Right cardiac atrium (tissue), 5 donors: ENCODE measurements around the gene IKZF4. TPM values are rescaled to one million over a fixed set of nuclear protein-coding genes. Genes with fewer than 3 reads are reported as not detected.
"Not testable (repeated sequence)": the region's sequence is repeated elsewhere in the genome, so short reads cannot be mapped to it uniquely, and the experiment has no call there.

ENCODE experiments used
- ATAC-seq, 2 donors: fragments of 200-7000 bp; cut with Tn5 transposase; one replicate each; pipeline versions ENCODE4 v1.8.0 to v1.9.1; 2020; ENCODE audit warnings: moderate library complexity in 2 of 2, mild to moderate bottlenecking in 1 of 2
- DNase-seq, 3 donors: peaks; one replicate each; pipeline ENCODE4 v3.0.0-alpha.2; 2020
- H3K27ac ChIP-seq: one replicate; pipeline ENCODE4 v1.5.1; 2013; ENCODE audit warnings: mild to moderate bottlenecking, low read length, control low read depth, moderate library complexity
- H3K27me3 ChIP-seq: one replicate; pipeline ENCODE4 v1.6.1; 2013; ENCODE audit not compliant: control insufficient read depth, insufficient read depth
- H3K4me1 ChIP-seq: one replicate; pipeline ENCODE4 v1.6.1; 2013; ENCODE audit warnings: low read length; ENCODE audit not compliant: control insufficient read depth, insufficient read depth
- H3K4me3 ChIP-seq: one replicate; pipeline ENCODE4 v1.5.1; 2013; ENCODE audit warnings: low read length, control low read depth
- H3K9me3 ChIP-seq: one replicate; pipeline ENCODE4 v1.6.1; 2013; ENCODE audit warnings: low read length; ENCODE audit not compliant: control insufficient read depth
- WGBS: extraction: QIAGEN DNeasy Blood & Tissue Kit; methylation state at CpG from one replicate; pipeline ENCODE4 v1.1.7; 2013; 5-methylcytosine and 5-hydroxymethylcytosine counted together
- intact Hi-C, 4 donors: fragments of 100-400 bp; cut with DNase I; formaldehyde crosslinking; loops; one replicate each; pipeline versions ENCODE4 v1.11.0 to v1.14.0; 2022 to 2023
- polyA plus RNA-seq: library from polyadenylated mRNA; stranded (reverse); fragments of 200-250 nt; gene quantifications from one replicate; pipeline ENCODE4 v1.2.3, GENCODE V29; 2013
- total RNA-seq, 4 donors: library from RNA; stranded (reverse); fragmentation: NEBNext Ultra II Directional; extraction: Animal tissue kit (Norgen Biotek cat#: 25700); gene quantifications; one replicate each; pipeline ENCODE4 v1.2.1, GENCODE V29; 2021
- donor health status: healthy with polysubstance abuse.
- donor health status: DM: no; HTN: yes; CAD: no.
- donor health status: DM: no; HTN: no; CAD: no.
- donor health status: DM: no; HTN: yes; CAD: no; lungs with severe emphysema.
- donor health status: DM: yes; HTN: yes; CAD: no.

IKZF4 gene
- total and polyA plus RNA-seq, 5 donors: 2.7 to 8.7 (median 5.9) TPM

- not testable (repeated sequence) for H3K9me3 ChIP-seq, H3K4me1 ChIP-seq, DNase-seq, H3K27me3 ChIP-seq, H3K27ac ChIP-seq, ATAC-seq, H3K4me3 ChIP-seq
- 68% methylated on average over 6 of the region's 6 CpGs for WGBS
- intact Hi-C loops: loop anchor here in 3 of 4 donors (5.0 to 10.0 kb wide), 2 partner anchors 43 to 45 kb away; partner anchors contain the start of gene RPS26 (in 3 of the 3)
Observed at GRCh38 chr12:55999522-55999921, 21.3 kb upstream of the IKZF4 start.

- H3K27me3 ChIP-seq, H3K4me3 ChIP-seq, H3K27ac ChIP-seq, H3K9me3 ChIP-seq, ATAC-seq, H3K4me1 ChIP-seq, DNase-seq: not testable (repeated sequence)
- intact Hi-C loops: loop anchor here in 3 of 4 donors (5.0 to 10.0 kb wide), 2 partner anchors 42 to 45 kb away; partner anchors contain the start of gene RPS26 (in 3 of the 3)
- whole genome bisulfite sequencing: 96% methylated on average over 33 of the region's 33 CpGs
Observed at GRCh38 chr12:55999999-56000540, 20.8 kb upstream of the IKZF4 start.

GRCh38 chr12:56001487-56002100 is 19.2 kb upstream of the IKZF4 start:
- ATAC-seq (no peak), DNase-seq (no peak)
- intact Hi-C loops: no loop called here
- no peaks in the 10 kb centered on the region for H3K9me3 ChIP-seq
- no peak overlapping the region for H3K27ac ChIP-seq
- no peak overlapping the region for H3K4me3 ChIP-seq
- no peaks in the 10 kb centered on the region for H3K4me1 ChIP-seq
- no peaks in the 10 kb centered on the region for H3K27me3 ChIP-seq
- WGBS: 85% methylated on average over 7 of the region's 7 CpGs

GRCh38 chr12:56003376-56003775 is 17.5 kb upstream of the IKZF4 start:
- H3K4me3 ChIP-seq, ATAC-seq, DNase-seq, H3K9me3 ChIP-seq, H3K27me3 ChIP-seq, H3K4me1 ChIP-seq, intact Hi-C loops, H3K27ac ChIP-seq: not testable (repeated sequence)
- WGBS: 86% methylated on average over 5 of the region's 5 CpGs

GRCh38 chr12:56004211-56004610 is 16.6 kb upstream of the IKZF4 start:
- H3K4me1 ChIP-seq: no peaks in the 10 kb centered on the region
- ATAC-seq (no peak), DNase-seq (no peak)
- no peak overlapping the region for H3K27ac ChIP-seq
- H3K27me3 ChIP-seq: no peaks in the 10 kb centered on the region
- intact Hi-C loops: no loop called here
- H3K9me3 ChIP-seq: no peaks in the 10 kb centered on the region
- no peak overlapping the region for H3K4me3 ChIP-seq
- whole genome bisulfite sequencing: 91% methylated on average over 10 of the region's 10 CpGs

GRCh38 chr12:56007564-56008559 is 13.0 kb upstream of the IKZF4 start:
- ATAC-seq (peak; percentile 84 to 88), DNase-seq (peak; percentile 61 to 89 (median 82))
- 1% methylated on average over 44 of the region's 44 CpGs for WGBS
- Histone ChIP-seq H3K4me3 (peak overlapping the region; percentile 100), H3K4me1 (no peaks in the 10 kb centered on the region), H3K27ac (peak overlapping the region; percentile 81), H3K9me3 (no peaks in the 10 kb centered on the region), H3K27me3 (no peaks in the 10 kb centered on the region)
- intact Hi-C loops: loop anchor here in 1 of 4 donors (5.0 kb wide), 1 partner anchor 34 kb away; the partner anchor contains the start of gene RPS26

GRCh38 chr12:56010111-56010570 is 10.7 kb upstream of the IKZF4 start:
- H3K4me1 ChIP-seq: no peaks in the 10 kb centered on the region

GRCh38 chr12:56011509-56012090 is 9.2 kb upstream of the IKZF4 start:
- Histone ChIP-seq H3K27ac (no peak overlapping the region), H3K4me3 (no peak overlapping the region), H3K27me3 (no peaks in the 10 kb centered on the region), H3K9me3 (no peaks in the 10 kb centered on the region), H3K4me1 (no peaks in the 10 kb centered on the region)
- WGBS: 93% methylated on average over 2 of the region's 2 CpGs
- no peak for ATAC-seq
- intact Hi-C loops: no loop called here
- DNase-seq: no peak

More at GRCh38 chr12:56010111-56010570, 10.7 kb upstream of the IKZF4 start:
- H3K4me3 ChIP-seq: no peak overlapping the region
- no peak overlapping the region for H3K27ac ChIP-seq
- 73% methylated on average over 2 of the region's 2 CpGs for WGBS
- intact Hi-C loops: no loop called here
- ATAC-seq (no peak), DNase-seq (no peak)
- H3K9me3 ChIP-seq: no peaks in the 10 kb centered on the region
- no peaks in the 10 kb centered on the region for H3K27me3 ChIP-seq

- no peak overlapping the region for H3K27ac ChIP-seq
- H3K4me1 ChIP-seq: no peaks in the 10 kb centered on the region
- DNase-seq: no peak
- H3K9me3 ChIP-seq: no peaks in the 10 kb centered on the region
- no peak overlapping the region for H3K4me3 ChIP-seq
- ATAC-seq: no peak
- no peaks in the 10 kb centered on the region for H3K27me3 ChIP-seq
- intact Hi-C loops: no loop called here
- WGBS: 88% methylated on average over 5 of the region's 5 CpGs
Observed at GRCh38 chr12:56013482-56013881, 7.4 kb upstream of the IKZF4 start.

- ATAC-seq: no peak
- no peaks in the 10 kb centered on the region for H3K4me1 ChIP-seq
- WGBS: 48% methylated on average over 2 of the region's 2 CpGs
- no peak overlapping the region for H3K27ac ChIP-seq
- DNase-seq: no peak
- no peaks in the 10 kb centered on the region for H3K9me3 ChIP-seq
- intact Hi-C loops: no loop called here
- no peak overlapping the region for H3K4me3 ChIP-seq
- H3K27me3 ChIP-seq: no peaks in the 10 kb centered on the region
Observed at GRCh38 chr12:56014205-56014604, 6.6 kb upstream of the IKZF4 start.
